Ovary (tissue), 3 donors: ENCODE data around the gene E2F6.

ENCODE experiments used
- CTCF ChIP-seq, 3 donors: fragments of 450-650 bp in 2 of 3; fragments of 200-600 bp in 1 of 3; IDR thresholded peaks; one replicate each; pipeline versions ENCODE4 v1.5.1 to v1.8.0; 2016 to 2022; ENCODE audit warnings: antibody characterized with exemption in 3 of 3, mild to moderate bottlenecking in 1 of 3
- EP300 ChIP-seq: sonication (generic); formaldehyde crosslinking; IDR thresholded peaks from one replicate; pipeline ENCODE4 v1.6.1; 2017; ENCODE audit warnings: antibody characterized with exemption
- POLR2A ChIP-seq: fragments of 450-650 bp; IDR thresholded peaks from one replicate; pipeline ENCODE4 v1.6.1; 2017; ENCODE audit warnings: antibody characterized with exemption, mild to moderate bottlenecking, moderate library complexity
- donor health status: DM: no; HTN: no; CAD: no.

DNA sequence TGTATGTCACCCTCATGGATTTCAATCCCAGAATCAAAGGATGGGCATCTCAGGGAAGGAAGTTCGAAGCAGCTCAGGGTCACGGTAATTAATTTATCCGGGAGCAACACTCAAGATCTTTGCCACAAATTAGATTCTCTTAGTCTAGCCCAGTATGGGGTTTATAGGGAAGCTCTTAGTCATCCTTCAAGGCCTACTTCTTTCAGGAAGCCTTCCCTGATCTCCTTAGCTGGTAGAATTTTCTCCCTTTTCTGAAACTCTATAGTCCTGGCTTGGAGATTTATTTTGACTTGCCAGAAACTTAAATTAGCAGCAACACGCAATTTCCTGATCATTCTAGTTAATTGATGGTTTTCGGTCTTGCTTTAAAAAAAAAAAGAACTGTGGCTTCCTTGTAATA lies 47.4 kb upstream of the E2F6 start:
- TF ChIP-seq EP300: no peak
- TF ChIP-seq CTCF (IDR thresholded peaks at IDR 0.05): no peak
- no peak for TF ChIP-seq POLR2A
